Activated T-cell treated with anti-CD3 and anti-CD28 coated beads, Interleukin-2, amount 50 U/mL, for 72 hours (primary cell): ENCODE data around the gene PRICKLE1. TPM values are rescaled to one million over a fixed set of nuclear protein-coding genes. Genes with fewer than 3 reads are reported as not detected.
"Not testable (repeated sequence)": the region's sequence is repeated elsewhere in the genome, so short reads cannot be mapped to it uniquely, and the experiment has no call there.

Experiments
- ATAC-seq, 2 donors: fragments of 150-1000 bp; cut with Tn5 transposase; replicated peaks in 1 of 2; 2 replicates each; pipeline ENCODE4 v1.10.0; 2021; ENCODE audit warnings: moderate library complexity in 2 of 2, mild to moderate bottlenecking in 1 of 2
- DNase-seq, 2 donors: peaks; one replicate each; pipeline ENCODE4 v3.0.0; 2021 to 2022; ENCODE audit warnings: mixed read lengths in 1 of 2
- H3K27ac Mint-ChIP-seq: one replicate; pipeline ENCODE4 v1.8.0; 2022; ENCODE audit warnings: mild to moderate bottlenecking, moderate library complexity, mixed read lengths
- H3K27me3 Mint-ChIP-seq: one replicate; pipeline ENCODE4 v1.8.0; 2022; ENCODE audit warnings: low read depth, mixed read lengths
- H3K36me3 Mint-ChIP-seq, 2 donors: one replicate each; pipeline ENCODE4 v1.8.0; 2022; ENCODE audit warnings: mixed read lengths in 2 of 2, mild to moderate bottlenecking in 1 of 2; ENCODE audit not compliant: insufficient read depth in 2 of 2
- H3K4me1 Mint-ChIP-seq: one replicate; pipeline ENCODE4 v1.8.0; 2022; ENCODE audit warnings: low read depth, mixed read lengths
- H3K4me3 Mint-ChIP-seq, 2 donors: one replicate each; pipeline ENCODE4 v1.8.0; 2022; ENCODE audit warnings: mild to moderate bottlenecking in 2 of 2, mixed read lengths in 2 of 2, moderate library complexity in 2 of 2
- H3K9me3 Mint-ChIP-seq, 2 donors: one replicate each; pipeline ENCODE4 v1.8.0; 2022; ENCODE audit warnings: mixed read lengths in 2 of 2
- total RNA-seq, 2 donors: library from RNA; stranded (reverse); gene quantifications; one replicate each; pipeline ENCODE4 v1.2.3, GENCODE V29; 2022

PRICKLE1 gene
- total RNA-seq, 2 donors from 2014 or later, result not detected

- H3K4me3 Mint-ChIP-seq, result no peak overlapping the region
- H3K36me3 Mint-ChIP-seq, result no peaks in the 10 kb centered on the region
- ATAC-seq, result no peak
- no peak overlapping the region for H3K27ac Mint-ChIP-seq
- DNase-seq, result no peak
- no peaks in the 10 kb centered on the region for H3K4me1 Mint-ChIP-seq
- H3K9me3 Mint-ChIP-seq, result no peaks in the 10 kb centered on the region
- peaks cover 15% of the 10 kb centered on the region for H3K27me3 Mint-ChIP-seq
Measured at GRCh38 chr12:42564556-42564955, 25.0 kb downstream of the PRICKLE1 start.

- Mint-ChIP-seq H3K36me3 (no peaks in the 10 kb centered on the region), H3K4me1 (no peaks in the 10 kb centered on the region), H3K4me3 (no peak overlapping the region), H3K9me3 (no peaks in the 10 kb centered on the region), H3K27ac (no peak overlapping the region), H3K27me3 (peaks cover 7% of the 10 kb centered on the region)
- no peak for ATAC-seq
- DNase-seq, result no peak
Measured at GRCh38 chr12:42560977-42561376, 28.6 kb downstream of the PRICKLE1 start.

- ATAC-seq (no peak), DNase-seq (no peak)
- H3K36me3 Mint-ChIP-seq, result no peaks in the 10 kb centered on the region
- no peaks in the 10 kb centered on the region for H3K27me3 Mint-ChIP-seq
- no peaks in the 10 kb centered on the region for H3K9me3 Mint-ChIP-seq
- no peaks in the 10 kb centered on the region for H3K4me1 Mint-ChIP-seq
- no peak overlapping the region for H3K27ac Mint-ChIP-seq
- H3K4me3 Mint-ChIP-seq, result no peak overlapping the region
Measured at GRCh38 chr12:42557586-42558172, 31.9 kb downstream of the PRICKLE1 start.

GRCh38 chr12:42556917-42557316 is 32.6 kb downstream of the PRICKLE1 start:
- no peaks in the 10 kb centered on the region for H3K4me1 Mint-ChIP-seq
- no peaks in the 10 kb centered on the region for H3K36me3 Mint-ChIP-seq
- no peaks in the 10 kb centered on the region for H3K9me3 Mint-ChIP-seq
- no peak overlapping the region for H3K4me3 Mint-ChIP-seq
- DNase-seq (no peak), ATAC-seq (no peak)
- no peak overlapping the region for H3K27ac Mint-ChIP-seq
- H3K27me3 Mint-ChIP-seq, result no peaks in the 10 kb centered on the region

GRCh38 chr12:42552822-42553221 is 36.7 kb downstream of the PRICKLE1 start:
- H3K27ac Mint-ChIP-seq, result no peak overlapping the region

GRCh38 chr12:42550800-42551199 is 38.7 kb downstream of the PRICKLE1 start:
- Mint-ChIP-seq H3K9me3 (no peaks in the 10 kb centered on the region), H3K27ac (no peak overlapping the region), H3K4me3 (no peak overlapping the region), H3K27me3 (peaks cover 7% of the 10 kb centered on the region), H3K36me3 (no peaks in the 10 kb centered on the region), H3K4me1 (no peaks in the 10 kb centered on the region)
- no peak for ATAC-seq
- no peak for DNase-seq

More at GRCh38 chr12:42552822-42553221, 36.7 kb downstream of the PRICKLE1 start:
- Mint-ChIP-seq H3K4me3 (no peak overlapping the region), H3K4me1 (no peaks in the 10 kb centered on the region), H3K36me3 (no peaks in the 10 kb centered on the region), H3K27me3 (peaks cover 7% of the 10 kb centered on the region), H3K9me3 (no peaks in the 10 kb centered on the region)
- DNase-seq (no peak), ATAC-seq (no peak)

GRCh38 chr12:42546709-42547108 is 42.8 kb downstream of the PRICKLE1 start:
- no peak for DNase-seq
- H3K27me3 Mint-ChIP-seq, result peaks cover 7% of the 10 kb centered on the region
- H3K9me3 Mint-ChIP-seq, result no peaks in the 10 kb centered on the region

GRCh38 chr12:42541965-42542364 is 47.6 kb downstream of the PRICKLE1 start:
- no peak overlapping the region for H3K4me3 Mint-ChIP-seq
- ATAC-seq (no peak), DNase-seq (no peak)
- peaks cover 9% of the 10 kb centered on the region for H3K27me3 Mint-ChIP-seq
- H3K9me3 Mint-ChIP-seq, result no peaks in the 10 kb centered on the region
- H3K27ac Mint-ChIP-seq, result no peak overlapping the region
- H3K36me3 Mint-ChIP-seq, result no peaks in the 10 kb centered on the region
- H3K4me1 Mint-ChIP-seq, result no peaks in the 10 kb centered on the region

More at GRCh38 chr12:42546709-42547108, 42.8 kb downstream of the PRICKLE1 start:
- no peaks in the 10 kb centered on the region for H3K4me1 Mint-ChIP-seq
- no peak overlapping the region for H3K27ac Mint-ChIP-seq
- ATAC-seq, result no peak
- H3K4me3 Mint-ChIP-seq, result no peak overlapping the region
- no peaks in the 10 kb centered on the region for H3K36me3 Mint-ChIP-seq

GRCh38 chr12:42541308-42541707 is 48.2 kb downstream of the PRICKLE1 start:
- not testable (repeated sequence) for H3K27ac Mint-ChIP-seq, DNase-seq, ATAC-seq, H3K36me3 Mint-ChIP-seq, H3K4me1 Mint-ChIP-seq, H3K9me3 Mint-ChIP-seq, H3K4me3 Mint-ChIP-seq
- H3K27me3 Mint-ChIP-seq, result peaks cover 15% of the 10 kb centered on the region

GRCh38 chr12:42539696-42540095 is 49.9 kb downstream of the PRICKLE1 start:
- Mint-ChIP-seq H3K36me3 (no peaks in the 10 kb centered on the region), H3K27ac (no peak overlapping the region), H3K4me3 (no peak overlapping the region), H3K4me1 (no peaks in the 10 kb centered on the region), H3K27me3 (peaks cover 28% of the 10 kb centered on the region), H3K9me3 (no peaks in the 10 kb centered on the region)
- DNase-seq, result no peak
- no peak for ATAC-seq

- no peak for ATAC-seq
- Mint-ChIP-seq H3K36me3 (no peaks in the 10 kb centered on the region), H3K27ac (no peak overlapping the region), H3K4me1 (no peaks in the 10 kb centered on the region), H3K9me3 (no peaks in the 10 kb centered on the region), H3K27me3 (peaks cover 28% of the 10 kb centered on the region), H3K4me3 (no peak overlapping the region)
- no peak for DNase-seq
Measured at GRCh38 chr12:42538203-42538602, 51.3 kb downstream of the PRICKLE1 start.

GRCh38 chr12:42534184-42534838 is 55.2 kb downstream of the PRICKLE1 start:
- Mint-ChIP-seq H3K36me3 (no peaks in the 10 kb centered on the region), H3K4me3 (no peak overlapping the region), H3K4me1 (no peaks in the 10 kb centered on the region), H3K9me3 (no peaks in the 10 kb centered on the region), H3K27me3 (peaks cover 28% of the 10 kb centered on the region), H3K27ac (no peak overlapping the region)
- no peak for DNase-seq
- ATAC-seq, result no peak

GRCh38 chr12:42530284-42530683 is 59.3 kb downstream of the PRICKLE1 start:
- Mint-ChIP-seq H3K4me1 (no peaks in the 10 kb centered on the region), H3K27ac (no peak overlapping the region), H3K4me3 (no peak overlapping the region), H3K9me3 (no peaks in the 10 kb centered on the region), H3K27me3 (peaks cover 12% of the 10 kb centered on the region), H3K36me3 (no peaks in the 10 kb centered on the region)
- DNase-seq, result no peak
- ATAC-seq, result no peak

- no peaks in the 10 kb centered on the region for H3K36me3 Mint-ChIP-seq
- no peak for DNase-seq
- H3K27me3 Mint-ChIP-seq, result peaks cover 7% of the 10 kb centered on the region
- H3K4me1 Mint-ChIP-seq, result no peaks in the 10 kb centered on the region
- no peak overlapping the region for H3K4me3 Mint-ChIP-seq
- no peak overlapping the region for H3K27ac Mint-ChIP-seq
- H3K9me3 Mint-ChIP-seq, result no peaks in the 10 kb centered on the region
- ATAC-seq, result no peak
Measured at GRCh38 chr12:42525444-42525843, 64.1 kb downstream of the PRICKLE1 start.
